Measurements from ENCODE around the gene ARHGAP22. TPM values are rescaled to one million over a fixed set of nuclear protein-coding genes. Genes with fewer than 3 reads are reported as not detected.

The ARHGAP22 gene
- polyA plus RNA-seq, 3 donors, result 1.5 to 7.8 (median 1.9) TPM

GRCh38 chr10:48444861-48445841, 159.7 kb downstream of the ARHGAP22 start:
- TF ChIP-seq CTCF (IDR thresholded peaks at IDR 0.05), result no peak
- no peak overlapping the region for H3K4me3 Mint-ChIP-seq
- H3K27me3 Mint-ChIP-seq (ENCODE audit: low read depth in 3 of 3), result peaks cover 0 to 4% (median 4%) of the 10 kb centered on the region in 3 donors
- no peaks in the 10 kb centered on the region for H4K20me1 ChIP-seq (ENCODE audit: insufficient read depth, low read length)
- H3K4me2 ChIP-seq (replicated peaks; ENCODE audit: extremely low read depth, low read length, poor library complexity, severe bottlenecking), result no peak overlapping the region
- H3K27ac Mint-ChIP-seq, result no peak overlapping the region
- peaks cover 0 to 2% (median 0%) of the 10 kb centered on the region in 7 donors for H3K9me3 Mint-ChIP-seq
- H3K4me1 Mint-ChIP-seq, result no peaks in the 10 kb centered on the region
- no peak for DNase-seq
- H3K27ac ChIP-seq (ENCODE audit: low read depth in 1 of 2, low read length in 2 of 2), result no peak overlapping the region
- no peaks in the 10 kb centered on the region for H3K9me3 ChIP-seq (replicated peaks in 1 of 2; ENCODE audit: control insufficient read depth in 1 of 2, insufficient read depth in 1 of 2, low read length in 2 of 2)
- H3K27me3 ChIP-seq (ENCODE audit: control insufficient read depth in 2 of 2, insufficient read depth in 2 of 2, low read length in 2 of 2), result no peaks in the 10 kb centered on the region
- H2AFZ ChIP-seq (ENCODE audit: insufficient read depth, low read depth, low read length, poor library complexity, severe bottlenecking), result no peak overlapping the region
- no peaks in the 10 kb centered on the region for H3K36me3 Mint-ChIP-seq
- no peaks in the 10 kb centered on the region for H3K4me1 ChIP-seq (ENCODE audit: control insufficient read depth in 1 of 2, insufficient read depth in 2 of 2, low read length in 2 of 2)
- 86% methylated on average over 13 of the region's 20 CpGs for WGBS (ENCODE audit: insufficient coverage)
- intact Hi-C loops (cut with micrococcal nuclease), result no loop called here
- no peak overlapping the region for H3K4me3 ChIP-seq (replicated peaks in 1 of 3; ENCODE audit: low read depth in 2 of 3, low read length in 3 of 3)
- H3K79me2 ChIP-seq (ENCODE audit: insufficient read depth, low read length), result no peaks in the 10 kb centered on the region
- no peaks in the 10 kb centered on the region for H3K36me3 ChIP-seq (replicated peaks in 1 of 2; ENCODE audit: control insufficient read depth in 1 of 2, insufficient read depth in 2 of 2, low read length in 2 of 2)
- H3K9ac ChIP-seq (ENCODE audit: insufficient read depth, low read length, poor library complexity, severe bottlenecking), result no peak overlapping the region

- no peaks in the 10 kb centered on the region for H3K79me2 ChIP-seq (ENCODE audit: insufficient read depth, low read length)
- peaks cover 0 to 4% (median 4%) of the 10 kb centered on the region in 3 donors for H3K27me3 Mint-ChIP-seq (ENCODE audit: low read depth in 3 of 3)
- no peak overlapping the region for H2AFZ ChIP-seq (ENCODE audit: insufficient read depth, low read depth, low read length, poor library complexity, severe bottlenecking)
- H3K4me3 ChIP-seq (replicated peaks in 1 of 3; ENCODE audit: low read depth in 2 of 3, low read length in 3 of 3), result no peak overlapping the region
- TF ChIP-seq CTCF (IDR thresholded peaks at IDR 0.05), result no peak
- intact Hi-C loops (cut with micrococcal nuclease), result no loop called here
- H3K36me3 ChIP-seq (replicated peaks in 1 of 2; ENCODE audit: control insufficient read depth in 1 of 2, insufficient read depth in 2 of 2, low read length in 2 of 2), result no peaks in the 10 kb centered on the region
- no peak overlapping the region for H3K4me3 Mint-ChIP-seq
- H4K20me1 ChIP-seq (ENCODE audit: insufficient read depth, low read length), result no peaks in the 10 kb centered on the region
- H3K27me3 ChIP-seq (ENCODE audit: control insufficient read depth in 2 of 2, insufficient read depth in 2 of 2, low read length in 2 of 2), result no peaks in the 10 kb centered on the region
- no peak overlapping the region for H3K4me2 ChIP-seq (replicated peaks; ENCODE audit: extremely low read depth, low read length, poor library complexity, severe bottlenecking)
- no peaks in the 10 kb centered on the region for H3K4me1 Mint-ChIP-seq
- no peaks in the 10 kb centered on the region for H3K9me3 ChIP-seq (replicated peaks in 1 of 2; ENCODE audit: control insufficient read depth in 1 of 2, insufficient read depth in 1 of 2, low read length in 2 of 2)
- WGBS (ENCODE audit: insufficient coverage), result 30% methylated on average over 2 of the region's 2 CpGs
- no peaks in the 10 kb centered on the region for H3K4me1 ChIP-seq (ENCODE audit: control insufficient read depth in 1 of 2, insufficient read depth in 2 of 2, low read length in 2 of 2)
- no peaks in the 10 kb centered on the region for H3K36me3 Mint-ChIP-seq
- H3K27ac ChIP-seq (ENCODE audit: low read depth in 1 of 2, low read length in 2 of 2), result no peak overlapping the region
- H3K9me3 Mint-ChIP-seq, result peaks cover 0 to 2% (median 0%) of the 10 kb centered on the region in 7 donors
- peak in 1 of 3 donors; percentile 8 for DNase-seq
- H3K9ac ChIP-seq (ENCODE audit: insufficient read depth, low read length, poor library complexity, severe bottlenecking), result no peak overlapping the region
- no peak overlapping the region for H3K27ac Mint-ChIP-seq
These were observed 160.6 kb downstream of the ARHGAP22 start for GRCh38 chr10:48444266-48444665.

All from CD14-positive monocyte (primary cell).